Body of pancreas (tissue), 4 donors: ENCODE data around the gene ZNF555.

Experiments used
- POLR2A ChIP-seq, 3 donors: fragments of 450-650 bp; IDR thresholded peaks; one replicate each; pipeline ENCODE4 v1.6.1; 2016; ENCODE audit warnings: antibody characterized with exemption in 3 of 3, mild to moderate bottlenecking in 2 of 3
- TF ChIP-seq, protein P1 (sequence below), 7 experiments: fragments of 450-650 bp in 4 of 7; fragments of 200-600 bp in 3 of 7; sonication (generic) in 3 of 7; IDR thresholded peaks; one replicate each; pipeline ENCODE4 v1.5.1; 2016 to 2019; ENCODE audit warnings: antibody characterized with exemption in 7 of 7

DNA sequence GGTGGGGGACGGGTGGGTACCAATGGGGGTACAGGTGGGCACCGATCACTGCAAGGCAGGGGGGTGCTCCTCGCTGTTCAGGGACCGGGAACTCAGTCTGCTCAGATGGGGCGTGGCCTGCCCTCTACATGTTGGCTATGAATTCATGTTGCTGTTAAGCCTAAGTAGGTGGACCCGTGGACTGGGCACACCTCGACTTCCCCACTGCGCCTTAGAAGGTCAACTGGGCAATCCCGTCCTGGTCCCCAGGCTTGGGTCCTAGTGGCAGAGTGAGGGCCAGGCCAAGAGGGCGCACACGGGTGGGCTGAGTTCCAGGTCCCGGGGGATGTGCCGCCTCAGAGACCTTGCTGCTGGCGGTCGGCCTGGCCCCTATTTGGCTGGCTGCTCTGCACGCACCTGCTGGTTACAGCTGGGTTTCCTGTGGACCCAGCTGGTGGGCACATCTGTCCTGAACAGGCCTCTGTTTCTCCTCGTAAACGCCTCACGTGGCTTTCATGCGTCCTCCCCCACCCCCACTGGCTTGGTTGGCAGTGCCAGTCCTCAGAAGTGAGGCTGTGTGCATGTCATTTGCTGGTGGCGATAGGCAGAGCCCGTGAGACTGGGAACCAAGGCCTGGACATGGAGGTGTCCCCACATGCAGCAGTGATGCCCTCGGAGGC, 35.2 kb upstream of the ZNF555 start:
- TF ChIP-seq POLR2A (IDR thresholded peaks at IDR 0.05): no peak
- TF ChIP-seq, protein P1, sequence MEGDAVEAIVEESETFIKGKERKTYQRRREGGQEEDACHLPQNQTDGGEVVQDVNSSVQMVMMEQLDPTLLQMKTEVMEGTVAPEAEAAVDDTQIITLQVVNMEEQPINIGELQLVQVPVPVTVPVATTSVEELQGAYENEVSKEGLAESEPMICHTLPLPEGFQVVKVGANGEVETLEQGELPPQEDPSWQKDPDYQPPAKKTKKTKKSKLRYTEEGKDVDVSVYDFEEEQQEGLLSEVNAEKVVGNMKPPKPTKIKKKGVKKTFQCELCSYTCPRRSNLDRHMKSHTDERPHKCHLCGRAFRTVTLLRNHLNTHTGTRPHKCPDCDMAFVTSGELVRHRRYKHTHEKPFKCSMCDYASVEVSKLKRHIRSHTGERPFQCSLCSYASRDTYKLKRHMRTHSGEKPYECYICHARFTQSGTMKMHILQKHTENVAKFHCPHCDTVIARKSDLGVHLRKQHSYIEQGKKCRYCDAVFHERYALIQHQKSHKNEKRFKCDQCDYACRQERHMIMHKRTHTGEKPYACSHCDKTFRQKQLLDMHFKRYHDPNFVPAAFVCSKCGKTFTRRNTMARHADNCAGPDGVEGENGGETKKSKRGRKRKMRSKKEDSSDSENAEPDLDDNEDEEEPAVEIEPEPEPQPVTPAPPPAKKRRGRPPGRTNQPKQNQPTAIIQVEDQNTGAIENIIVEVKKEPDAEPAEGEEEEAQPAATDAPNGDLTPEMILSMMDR (IDR thresholded peaks at IDR 0.05): no peak
